HepG2 (cell line): Measurements from ENCODE around the gene HMGN1. TPM values are rescaled to one million over a fixed set of nuclear protein-coding genes. Genes with fewer than 3 reads are reported as not detected.

Experiments
- CBX5 ChIP-seq: sonication (generic); formaldehyde crosslinking; IDR thresholded peaks from 2 replicates; pipeline ENCODE4 v1.4.0; 2020; ENCODE audit warnings: missing genetic modification reagents, borderline replicate concordance
- GLMP ChIP-seq: sonication (generic); formaldehyde crosslinking; IDR thresholded peaks from 2 replicates; pipeline ENCODE4 v1.9.0; 2021; ENCODE audit warnings: missing genetic modification reagents, mild to moderate bottlenecking, borderline replicate concordance
- HDAC6 ChIP-seq: fragments of 200-600 bp; sonication (generic); IDR thresholded peaks from 2 replicates; pipeline ENCODE4 v1.7.0; 2017; ENCODE audit warnings: mild to moderate bottlenecking, antibody characterized with exemption, low read length, low read depth
- HNRNPUL1 ChIP-seq: fragments of 200-400 bp; formaldehyde crosslinking; IDR thresholded peaks from 2 replicates; pipeline ENCODE4 v1.6.1; 2017; ENCODE audit warnings: low read depth, mild to moderate bottlenecking, low read length, moderate library complexity
- MYC ChIP-seq: sonication (generic); formaldehyde crosslinking; IDR thresholded peaks from 2 replicates; pipeline ENCODE4 v1.9.0; 2021; ENCODE audit warnings: missing genetic modification reagents, borderline replicate concordance
- NR3C1 ChIP-seq: sonication (generic); formaldehyde crosslinking; IDR thresholded peaks from 2 replicates; pipeline ENCODE4 v1.4.0; 2020; ENCODE audit warnings: missing genetic modification reagents
- RARG ChIP-seq: sonication (generic); formaldehyde crosslinking; IDR thresholded peaks from 2 replicates; pipeline ENCODE4 v1.4.0; 2020; ENCODE audit warnings: low read depth, mild to moderate bottlenecking, missing genetic modification reagents
- SIX4 ChIP-seq: sonication (generic); formaldehyde crosslinking; IDR thresholded peaks from 2 replicates; pipeline ENCODE4 v1.4.0; 2020; ENCODE audit warnings: missing genetic modification reagents
- TBX2 ChIP-seq: sonication (generic); formaldehyde crosslinking; IDR thresholded peaks from 2 replicates; pipeline ENCODE4 v1.5.0; 2020; ENCODE audit warnings: missing genetic modification reagents, mild to moderate bottlenecking, borderline replicate concordance
- TRIM24 ChIP-seq: sonication (generic); formaldehyde crosslinking; IDR thresholded peaks from 2 replicates; pipeline ENCODE4 v1.8.0; 2022; ENCODE audit warnings: mild to moderate bottlenecking, missing genetic modification reagents
- ZBTB3 ChIP-seq: sonication (generic); formaldehyde crosslinking; IDR thresholded peaks from 2 replicates; pipeline ENCODE4 v1.4.0; 2020; ENCODE audit warnings: low read depth, mild to moderate bottlenecking, moderate library complexity, missing genetic modification reagents, borderline replicate concordance
- ZNF138 ChIP-seq: sonication (generic); formaldehyde crosslinking; IDR thresholded peaks from 2 replicates; pipeline ENCODE4 v1.5.0; 2020; ENCODE audit warnings: mild to moderate bottlenecking, low read depth, missing genetic modification reagents
- ZNF570 ChIP-seq: sonication (generic); formaldehyde crosslinking; IDR thresholded peaks from 2 replicates; pipeline ENCODE4 v1.4.0; 2020; ENCODE audit warnings: mild to moderate bottlenecking, missing genetic modification reagents, borderline replicate concordance
- ZSCAN30 ChIP-seq: sonication (generic); formaldehyde crosslinking; IDR thresholded peaks from 2 replicates; pipeline ENCODE4 v1.5.0; 2020; ENCODE audit warnings: mild to moderate bottlenecking, missing genetic modification reagents
- polyA plus RNA-seq, 8 experiments: library from polyadenylated mRNA; depleted of rRNA in 3 of 8; stranded (reverse) in 7 of 8; unstranded in 1 of 8; fragments of >200 nt; fragmentation: Illumina TruSeq in 4 of 8; extraction: Trizol in 4 of 8; gene quantifications; 2 replicates each; pipeline versions ENCODE4 v1.2.1 to v1.2.3, GENCODE V29; 2011 to 2016; ENCODE audit warnings: low read depth in 4 of 8, missing spikeins in 1 of 8, mixed read lengths in 1 of 8; ENCODE audit not compliant: insufficient read depth in 1 of 8
- total RNA-seq, 5 experiments: library from RNA; depleted of rRNA; stranded (reverse); fragments of >200 nt; fragmentation: Illumina TruSeq; extraction: Trizol; gene quantifications; 2 replicates each; pipeline ENCODE4 v1.2.3, GENCODE V29; 2016; ENCODE audit warnings: low read depth in 1 of 5
- TF ChIP-seq, protein P1 (sequence below): sonication (generic); formaldehyde crosslinking; IDR thresholded peaks from 2 replicates; pipeline ENCODE4 v1.4.0; 2020; ENCODE audit warnings: low read depth, mild to moderate bottlenecking, missing genetic modification reagents
- TF ChIP-seq, protein P2 (sequence below), 2 experiments: sonication (generic) in 1 of 2; formaldehyde crosslinking in 1 of 2; IDR thresholded peaks; 2 replicates each; pipeline versions ENCODE4 v1.4.0 to v1.6.1; 2016 to 2020; ENCODE audit warnings: borderline replicate concordance in 1 of 2, low read depth in 1 of 2, mild to moderate bottlenecking in 1 of 2, missing genetic modification reagents in 1 of 2
- TF ChIP-seq, protein P3 (sequence below): sonication (generic); formaldehyde crosslinking; IDR thresholded peaks from 2 replicates; pipeline ENCODE4 v1.4.0; 2020; ENCODE audit warnings: missing genetic modification reagents
- TF ChIP-seq, protein P4 (sequence below): sonication (generic); formaldehyde crosslinking; IDR thresholded peaks from 2 replicates; pipeline ENCODE4 v1.4.0; 2020; ENCODE audit warnings: mild to moderate bottlenecking, missing genetic modification reagents

HMGN1 gene
- total and polyA plus RNA-seq, 2 of the 13 experiments (the other 11 are each of a cell fraction or from before 2014, with no cell fraction given), result 104 to 286 TPM

DNA sequence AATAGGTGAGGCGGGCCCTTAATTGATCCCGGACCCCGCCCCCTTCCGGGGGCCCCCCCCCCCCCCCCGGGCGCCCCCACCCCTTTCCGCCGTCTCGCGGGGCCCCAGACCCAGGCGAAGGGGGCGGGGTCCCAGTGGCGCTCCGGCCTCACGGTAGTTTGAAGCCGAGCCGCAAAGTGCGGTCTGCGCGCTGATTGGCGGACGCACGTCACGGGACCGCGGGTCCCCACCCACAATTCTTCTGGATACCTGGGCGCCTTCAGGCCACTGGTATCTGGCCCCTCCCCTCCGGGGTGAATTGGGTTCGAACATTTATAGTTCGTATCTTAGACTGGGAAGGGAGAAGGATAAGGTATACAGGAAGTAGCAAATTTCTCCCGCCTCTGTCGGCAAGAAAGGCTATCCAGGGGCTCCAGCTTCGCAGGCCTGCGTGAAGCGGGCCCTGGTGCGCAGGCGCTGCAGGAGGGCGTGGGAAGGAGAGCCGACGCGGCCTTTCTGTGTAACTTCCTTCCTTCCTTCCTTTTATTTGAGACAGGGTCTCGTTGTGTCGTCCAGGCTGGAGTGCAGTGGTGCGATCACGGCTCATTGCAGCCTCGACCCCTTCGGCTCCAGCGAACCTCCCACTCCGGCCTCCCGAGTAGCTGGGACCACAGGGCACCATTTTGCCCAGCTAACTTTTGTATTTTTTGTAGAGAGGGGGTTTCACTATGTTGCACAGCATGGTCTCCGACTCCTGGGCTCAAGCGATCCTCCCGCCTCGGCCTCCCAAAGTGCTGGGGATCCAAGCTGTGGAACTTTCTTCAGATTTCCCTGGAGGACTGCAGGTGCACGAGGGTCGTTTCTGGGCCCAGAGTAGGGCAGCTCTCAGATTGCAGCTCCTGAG lies 564 bp upstream of the HMGN1 start (continued):
- TF ChIP-seq, protein P1, sequence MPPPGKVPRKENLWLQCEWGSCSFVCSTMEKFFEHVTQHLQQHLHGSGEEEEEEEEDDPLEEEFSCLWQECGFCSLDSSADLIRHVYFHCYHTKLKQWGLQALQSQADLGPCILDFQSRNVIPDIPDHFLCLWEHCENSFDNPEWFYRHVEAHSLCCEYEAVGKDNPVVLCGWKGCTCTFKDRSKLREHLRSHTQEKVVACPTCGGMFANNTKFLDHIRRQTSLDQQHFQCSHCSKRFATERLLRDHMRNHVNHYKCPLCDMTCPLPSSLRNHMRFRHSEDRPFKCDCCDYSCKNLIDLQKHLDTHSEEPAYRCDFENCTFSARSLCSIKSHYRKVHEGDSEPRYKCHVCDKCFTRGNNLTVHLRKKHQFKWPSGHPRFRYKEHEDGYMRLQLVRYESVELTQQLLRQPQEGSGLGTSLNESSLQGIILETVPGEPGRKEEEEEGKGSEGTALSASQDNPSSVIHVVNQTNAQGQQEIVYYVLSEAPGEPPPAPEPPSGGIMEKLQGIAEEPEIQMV, result peak; percentile 28; the same call in 1 of the 2 replicates
- TF ChIP-seq, protein P2, sequence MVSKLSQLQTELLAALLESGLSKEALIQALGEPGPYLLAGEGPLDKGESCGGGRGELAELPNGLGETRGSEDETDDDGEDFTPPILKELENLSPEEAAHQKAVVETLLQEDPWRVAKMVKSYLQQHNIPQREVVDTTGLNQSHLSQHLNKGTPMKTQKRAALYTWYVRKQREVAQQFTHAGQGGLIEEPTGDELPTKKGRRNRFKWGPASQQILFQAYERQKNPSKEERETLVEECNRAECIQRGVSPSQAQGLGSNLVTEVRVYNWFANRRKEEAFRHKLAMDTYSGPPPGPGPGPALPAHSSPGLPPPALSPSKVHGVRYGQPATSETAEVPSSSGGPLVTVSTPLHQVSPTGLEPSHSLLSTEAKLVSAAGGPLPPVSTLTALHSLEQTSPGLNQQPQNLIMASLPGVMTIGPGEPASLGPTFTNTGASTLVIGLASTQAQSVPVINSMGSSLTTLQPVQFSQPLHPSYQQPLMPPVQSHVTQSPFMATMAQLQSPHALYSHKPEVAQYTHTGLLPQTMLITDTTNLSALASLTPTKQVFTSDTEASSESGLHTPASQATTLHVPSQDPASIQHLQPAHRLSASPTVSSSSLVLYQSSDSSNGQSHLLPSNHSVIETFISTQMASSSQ (IDR thresholded peaks at IDR 0.05; ENCODE audit: low read depth), result no peak
- TF ChIP-seq, protein P2 (CRISPR knock-in tag; IDR thresholded peaks at IDR 0.05; ENCODE audit: borderline replicate concordance), result peak; percentile 37; the same call in 1 of the 2 replicates
- no peak for TF ChIP-seq TRIM24
- TF ChIP-seq ZBTB3 (CRISPR knock-in tag), result no peak; the same call in 1 of the 2 replicates
- TF ChIP-seq HDAC6, result no peak
- no peak for TF ChIP-seq ZNF570 (CRISPR knock-in tag)
- TF ChIP-seq CBX5, result 0 out of 2 replicates have a peak, but pooled peaks have one; percentile 16
- TF ChIP-seq, protein P3, sequence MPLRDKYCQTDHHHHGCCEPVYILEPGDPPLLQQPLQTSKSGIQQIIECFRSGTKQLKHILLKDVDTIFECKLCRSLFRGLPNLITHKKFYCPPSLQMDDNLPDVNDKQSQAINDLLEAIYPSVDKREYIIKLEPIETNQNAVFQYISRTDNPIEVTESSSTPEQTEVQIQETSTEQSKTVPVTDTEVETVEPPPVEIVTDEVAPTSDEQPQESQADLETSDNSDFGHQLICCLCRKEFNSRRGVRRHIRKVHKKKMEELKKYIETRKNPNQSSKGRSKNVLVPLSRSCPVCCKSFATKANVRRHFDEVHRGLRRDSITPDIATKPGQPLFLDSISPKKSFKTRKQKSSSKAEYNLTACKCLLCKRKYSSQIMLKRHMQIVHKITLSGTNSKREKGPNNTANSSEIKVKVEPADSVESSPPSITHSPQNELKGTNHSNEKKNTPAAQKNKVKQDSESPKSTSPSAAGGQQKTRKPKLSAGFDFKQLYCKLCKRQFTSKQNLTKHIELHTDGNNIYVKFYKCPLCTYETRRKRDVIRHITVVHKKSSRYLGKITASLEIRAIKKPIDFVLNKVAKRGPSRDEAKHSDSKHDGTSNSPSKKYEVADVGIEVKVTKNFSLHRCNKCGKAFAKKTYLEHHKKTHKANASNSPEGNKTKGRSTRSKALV (CRISPR knock-in tag), result no peak
- TF ChIP-seq NR3C1 (CRISPR knock-in tag), result no peak
- TF ChIP-seq MYC, result peak; percentile 33; the same call in 1 of the 2 replicates
- no peak for TF ChIP-seq ZSCAN30 (CRISPR knock-in tag)
- no peak for TF ChIP-seq ZNF138 (CRISPR knock-in tag)
- no peak for TF ChIP-seq RARG
- TF ChIP-seq HNRNPUL1, result no peak
- TF ChIP-seq, protein P4, sequence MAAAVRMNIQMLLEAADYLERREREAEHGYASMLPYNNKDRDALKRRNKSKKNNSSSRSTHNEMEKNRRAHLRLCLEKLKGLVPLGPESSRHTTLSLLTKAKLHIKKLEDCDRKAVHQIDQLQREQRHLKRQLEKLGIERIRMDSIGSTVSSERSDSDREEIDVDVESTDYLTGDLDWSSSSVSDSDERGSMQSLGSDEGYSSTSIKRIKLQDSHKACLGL, result 0 out of 2 replicates have a peak, but pooled peaks have one; percentile 43
- TF ChIP-seq TBX2 (CRISPR knock-in tag), result peak; percentile 54; the same call in 1 of the 2 replicates
- TF ChIP-seq GLMP (CRISPR knock-in tag), result 0 out of 2 replicates have a peak, but pooled peaks have one; percentile 43
- TF ChIP-seq SIX4 (CRISPR knock-in tag), result no peak
